ENCODE measurements around the gene WASF1. TPM values are rescaled to one million over a fixed set of nuclear protein-coding genes. Genes with fewer than 3 reads are reported as not detected.

The WASF1 gene
- total RNA-seq: 12.7 TPM

DNA sequence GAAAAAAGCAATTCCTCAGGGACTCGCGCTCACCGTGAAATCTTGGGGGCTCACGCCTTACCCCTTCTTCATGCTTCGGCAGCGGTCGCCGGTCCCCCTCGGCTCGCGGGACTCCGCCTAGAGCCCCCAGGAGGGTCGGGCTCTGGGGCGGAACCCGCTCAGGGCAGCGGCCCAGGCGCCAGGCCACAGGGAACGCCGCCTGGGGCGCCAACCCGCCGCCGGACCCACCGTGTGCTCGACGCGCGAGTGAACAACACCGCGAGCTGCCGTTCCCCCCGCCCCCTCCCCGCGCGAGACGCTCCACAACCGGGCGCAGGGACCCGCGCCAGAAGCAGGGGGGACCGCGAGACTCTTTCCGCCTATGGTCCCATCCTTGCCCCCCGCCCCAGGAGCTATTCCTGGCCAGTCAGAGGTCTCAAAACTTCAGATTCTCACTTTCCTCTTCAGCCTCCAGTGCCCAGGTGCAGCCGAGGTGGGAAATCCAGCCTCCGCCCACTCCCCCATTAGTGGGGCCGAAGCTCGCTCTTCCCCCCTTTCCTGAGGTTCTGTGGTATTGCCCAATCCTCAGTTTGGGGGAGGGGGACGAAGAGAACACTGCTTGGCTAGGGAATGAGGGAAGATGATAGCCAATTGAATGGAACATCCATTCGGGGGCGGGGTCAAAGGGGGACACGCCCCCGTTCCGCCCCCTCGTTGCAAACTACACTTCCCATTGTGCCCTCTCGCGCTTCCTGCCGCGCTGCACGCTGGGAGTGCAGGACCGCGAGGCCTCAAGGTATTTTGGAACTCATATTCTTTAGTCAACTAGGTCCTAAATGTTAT is at the start of gene WASF1:
TSS of gene WASF1 (minus strand) at position 265 of the 822 bp plus-strand sequence. CDS start 52,069 bp downstream, outside the sequence.
- peak; percentile 81 to 97 (median 95) for DNase-seq (ENCODE audit: low read depth in 2 of 3, low spot score in 2 of 3)

DNA sequence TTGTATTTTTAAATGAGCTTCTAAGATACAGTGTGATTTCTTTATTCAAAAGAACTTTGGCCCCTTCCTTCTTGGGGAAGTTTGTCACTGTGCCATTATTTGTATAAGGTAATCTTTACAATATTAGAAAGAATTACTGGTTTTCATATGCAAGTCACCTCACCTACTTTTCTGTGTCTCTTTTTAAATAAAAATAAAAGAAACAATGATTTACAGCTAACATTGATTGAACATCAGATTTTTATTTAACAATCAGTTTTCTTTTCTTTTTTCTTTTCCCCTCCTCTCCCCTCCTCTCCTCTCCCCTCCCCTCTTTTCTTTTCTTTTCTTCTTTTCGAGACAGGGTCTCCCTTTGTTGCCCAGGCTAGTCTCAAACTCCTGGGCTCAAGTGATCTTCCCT is 46.8 kb upstream of the WASF1 start:
- no peak for DNase-seq (ENCODE audit: low read depth in 2 of 3, low spot score in 2 of 3)

DNA sequence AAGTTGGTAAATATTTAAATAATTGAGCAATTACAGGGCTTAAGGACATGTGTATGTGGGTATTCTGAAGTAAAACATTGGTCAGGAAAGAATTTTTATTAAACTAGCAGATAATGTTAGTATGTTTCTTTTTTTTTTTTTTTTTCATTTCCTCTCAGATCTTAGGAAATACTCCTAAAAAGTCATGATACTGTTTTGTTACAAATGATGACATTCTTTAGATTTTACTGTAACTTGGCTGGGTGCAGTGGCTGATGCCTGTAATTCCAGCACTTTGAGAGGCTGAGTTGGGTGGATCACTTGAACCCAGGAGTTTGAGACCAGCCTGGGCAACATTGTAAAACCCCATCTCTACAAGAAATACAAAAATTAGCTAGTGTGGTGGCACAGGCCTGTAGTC is 42.3 kb upstream of the WASF1 start:
- no peak for DNase-seq (ENCODE audit: low read depth in 2 of 3, low spot score in 2 of 3)

- no peak for DNase-seq (ENCODE audit: low read depth in 2 of 3, low spot score in 2 of 3)
Observed at GRCh38 chr6:110217266-110217665, 37.8 kb upstream of the WASF1 start.

DNA sequence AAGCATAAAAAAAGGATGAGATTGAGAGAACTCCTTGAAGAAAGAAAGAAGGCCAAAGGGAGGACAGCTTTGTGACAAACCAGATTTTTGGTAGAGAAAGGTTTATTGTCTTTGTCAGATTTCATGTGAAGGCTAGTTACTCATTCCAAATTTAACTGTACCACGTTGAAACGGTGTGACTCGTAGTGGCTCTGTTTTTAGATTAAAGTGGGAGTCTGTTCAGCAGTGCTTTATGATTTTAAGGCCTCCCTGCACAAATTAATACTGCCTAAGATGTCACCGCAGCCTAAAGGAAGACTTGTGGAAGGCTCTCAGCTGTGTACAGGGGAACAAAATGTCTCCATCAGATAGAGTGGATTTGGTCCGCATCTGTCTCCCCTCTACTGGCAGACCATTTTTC is 36.7 kb upstream of the WASF1 start:
- no peak for DNase-seq (ENCODE audit: low read depth in 2 of 3, low spot score in 2 of 3)

DNA sequence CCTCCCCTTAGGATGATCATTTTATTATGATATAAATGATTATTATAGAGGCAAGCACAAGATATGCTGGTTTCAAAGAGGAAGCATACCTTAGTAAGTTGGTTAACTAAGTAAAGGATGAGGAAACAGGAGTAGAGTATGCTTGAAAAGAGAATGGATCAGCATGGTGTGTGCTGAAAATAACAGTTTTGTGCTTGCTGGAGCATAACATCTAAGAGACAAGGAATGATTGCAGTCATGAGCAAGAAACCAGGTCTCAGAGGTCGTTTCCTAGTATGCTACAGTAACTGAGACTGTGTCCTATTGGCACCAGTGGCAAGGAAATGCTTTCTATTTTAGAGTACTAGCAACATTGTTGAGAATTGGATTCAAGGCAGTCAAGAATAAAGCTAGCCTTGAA is 34.9 kb upstream of the WASF1 start:
- DNase-seq (ENCODE audit: low read depth in 2 of 3, low spot score in 2 of 3): no peak

GRCh38 chr6:110211753-110212152 is 32.3 kb upstream of the WASF1 start:
- DNase-seq (ENCODE audit: low read depth in 2 of 3, low spot score in 2 of 3): no peak

DNA sequence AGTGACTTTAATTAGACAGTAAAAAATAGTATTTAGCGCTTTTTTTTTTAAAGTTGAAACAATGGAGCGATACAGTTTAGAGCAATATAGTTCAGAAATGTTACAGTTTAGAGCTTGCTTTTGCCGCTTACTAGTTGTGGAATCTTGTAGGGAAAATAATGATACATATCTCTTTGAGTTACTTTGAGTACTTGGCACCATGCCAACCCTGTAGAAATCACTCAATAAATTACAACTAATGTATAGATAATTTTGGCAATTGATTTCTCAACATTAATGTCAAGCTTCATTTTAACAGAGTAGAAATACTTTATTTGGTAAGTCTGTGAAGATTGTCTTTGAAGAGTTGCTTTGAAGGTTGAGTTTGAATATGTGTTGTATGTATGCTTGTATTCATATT is 28.2 kb upstream of the WASF1 start:
- DNase-seq (ENCODE audit: low read depth in 2 of 3, low spot score in 2 of 3): no peak

DNA sequence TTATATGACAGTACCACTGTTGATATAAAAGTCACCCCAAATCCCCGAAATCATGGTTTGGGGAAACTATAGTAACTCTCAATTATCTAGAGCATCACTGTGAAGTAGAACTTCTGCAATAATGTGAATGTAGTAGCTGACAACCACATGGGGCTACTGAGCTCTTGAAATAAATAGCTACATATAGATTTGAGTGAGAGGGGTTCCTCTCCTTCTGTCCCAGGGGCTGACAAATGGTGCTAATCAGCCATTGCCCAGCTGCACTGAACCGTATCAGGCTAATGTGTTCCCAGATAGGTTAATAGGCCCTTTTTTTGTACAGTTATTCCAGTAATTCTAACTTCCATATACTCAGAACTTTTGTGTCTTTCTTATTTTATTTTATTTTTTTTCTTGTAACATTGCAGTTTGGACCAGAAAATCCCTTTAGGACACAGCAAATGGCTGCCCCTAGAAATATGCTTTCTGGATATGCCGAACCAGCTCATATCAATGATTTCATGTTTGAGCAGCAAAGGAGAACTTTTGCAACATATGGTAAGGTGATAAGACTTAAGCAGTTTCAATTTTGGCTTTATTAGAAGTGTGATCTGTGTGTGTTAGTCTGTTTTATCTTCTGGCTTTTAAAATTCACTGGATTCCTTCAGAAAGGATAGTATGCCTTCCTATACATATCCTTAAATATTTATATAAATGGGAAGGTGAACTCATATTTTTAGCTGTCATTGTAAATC is 21.8 kb upstream of the WASF1 start:
- no peak for DNase-seq (ENCODE audit: low read depth in 2 of 3, low spot score in 2 of 3)

DNA sequence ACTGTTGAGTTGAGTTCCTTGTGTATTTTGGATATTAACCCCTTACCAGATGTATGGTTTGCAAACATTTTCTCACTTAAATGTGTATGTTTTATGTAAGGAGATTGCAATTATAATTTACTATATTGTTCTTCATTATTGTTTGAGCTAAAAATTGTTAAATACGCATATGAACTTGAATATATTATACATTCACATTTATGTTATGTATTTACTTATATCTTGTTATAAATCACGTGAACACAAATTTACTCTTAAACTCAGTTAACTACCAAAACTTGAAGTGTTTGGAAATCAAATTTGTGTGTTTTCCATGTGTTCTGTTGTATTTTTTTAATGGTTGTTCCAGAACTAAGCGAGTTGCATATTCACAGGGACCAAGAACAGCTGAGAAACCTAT is 19.1 kb upstream of the WASF1 start:
- DNase-seq (ENCODE audit: low read depth in 2 of 3, low spot score in 2 of 3): no peak

DNA sequence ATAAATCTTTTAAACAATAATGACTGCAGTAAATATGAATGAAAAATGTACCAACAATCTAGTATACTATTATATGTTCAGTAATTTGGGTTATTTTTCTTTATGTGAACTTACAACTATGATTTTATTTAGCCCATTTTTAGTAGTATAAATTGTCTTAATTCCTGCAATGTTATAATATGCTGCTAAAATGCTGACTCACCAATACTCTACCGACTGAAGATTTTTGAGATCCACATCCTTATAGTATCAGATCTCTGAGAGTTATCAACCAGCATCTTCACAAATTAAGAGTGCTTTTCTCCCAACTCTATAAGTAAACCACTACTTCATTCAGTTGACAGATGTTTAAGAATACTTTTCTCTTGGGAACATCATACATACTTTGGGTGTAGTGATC is 17.4 kb upstream of the WASF1 start:
- no peak for DNase-seq (ENCODE audit: low read depth in 2 of 3, low spot score in 2 of 3)

- DNase-seq (ENCODE audit: low read depth in 2 of 3, low spot score in 2 of 3): no peak
Observed at GRCh38 chr6:110195639-110196038, 16.2 kb upstream of the WASF1 start.

GRCh38 chr6:110191477-110191876 is 12.0 kb upstream of the WASF1 start:
- no peak for DNase-seq (ENCODE audit: low read depth in 2 of 3, low spot score in 2 of 3)

- no peak for DNase-seq (ENCODE audit: low read depth in 2 of 3, low spot score in 2 of 3)
Observed at GRCh38 chr6:110190726-110191125, 11.3 kb upstream of the WASF1 start.

DNA sequence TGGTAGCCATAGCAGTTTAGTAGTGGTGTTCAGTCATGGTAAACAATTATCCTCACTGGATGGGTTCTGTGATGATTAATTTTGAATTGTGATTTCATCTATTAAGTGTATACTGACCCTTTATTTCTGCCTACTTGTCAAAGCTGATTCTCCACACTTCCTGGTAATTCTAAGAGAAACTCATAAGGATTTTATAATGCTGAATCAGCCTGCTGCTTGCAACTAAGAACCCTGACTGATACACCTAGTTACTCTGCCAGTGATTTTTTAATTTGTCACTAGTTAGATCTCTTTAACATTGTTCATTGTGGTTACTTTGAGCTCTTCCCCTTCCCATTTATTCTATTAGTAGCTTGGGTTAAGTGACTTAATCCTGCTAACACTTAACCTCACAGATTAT is 9.3 kb upstream of the WASF1 start:
- no peak for DNase-seq (ENCODE audit: low read depth in 2 of 3, low spot score in 2 of 3)

- no peak for DNase-seq (ENCODE audit: low read depth in 2 of 3, low spot score in 2 of 3)
Observed at GRCh38 chr6:110185879-110186278, 6.4 kb upstream of the WASF1 start.

- no peak for DNase-seq (ENCODE audit: low read depth in 2 of 3, low spot score in 2 of 3)
Observed at GRCh38 chr6:110183292-110183885, 3.9 kb upstream of the WASF1 start.

DNA sequence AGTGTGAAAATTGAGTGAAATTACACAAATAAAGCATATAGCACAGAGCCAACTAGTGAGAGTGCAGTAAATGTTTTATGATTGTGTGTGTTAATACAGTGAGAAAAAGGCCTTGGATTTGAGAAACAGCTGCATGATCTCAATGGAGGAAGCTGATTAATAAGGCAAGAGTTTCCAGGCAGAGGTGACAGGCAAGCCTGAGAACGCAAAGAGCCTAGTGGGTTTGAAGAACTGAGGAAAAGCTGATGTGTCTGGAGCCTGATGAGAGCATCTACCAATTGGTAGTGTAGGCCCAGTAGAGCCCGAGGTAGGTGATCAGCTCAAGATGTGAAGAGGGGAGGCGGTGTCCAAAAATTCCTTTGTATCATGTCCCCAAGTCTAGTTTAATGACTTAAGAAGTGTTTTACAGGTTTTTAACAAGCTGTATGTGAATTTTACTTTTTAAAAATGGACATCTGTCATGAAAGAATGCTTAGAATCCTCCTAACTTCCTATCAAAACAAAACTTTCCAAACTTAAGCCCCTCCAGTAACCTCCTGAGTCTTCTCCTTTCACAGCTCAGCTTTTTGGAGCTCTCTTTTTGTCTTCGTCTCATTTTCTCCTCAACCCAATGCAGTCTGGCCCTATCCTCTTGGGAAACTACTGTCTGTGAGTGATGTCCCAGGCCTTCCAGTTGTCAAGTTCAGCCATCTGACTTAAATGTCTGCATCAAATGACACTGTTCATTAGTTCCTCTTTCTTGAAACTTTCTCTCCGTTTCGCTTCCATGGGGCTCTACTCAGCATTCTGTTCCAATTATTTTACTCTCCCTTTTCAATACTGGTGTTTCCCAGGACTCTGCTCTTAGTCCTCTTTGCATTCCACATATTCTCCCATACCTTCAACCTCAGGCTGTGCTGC is 1.9 kb upstream of the WASF1 start:
- DNase-seq (ENCODE audit: low read depth in 2 of 3, low spot score in 2 of 3): peak in 2 of 3 donors; percentile 22 to 54

DNA sequence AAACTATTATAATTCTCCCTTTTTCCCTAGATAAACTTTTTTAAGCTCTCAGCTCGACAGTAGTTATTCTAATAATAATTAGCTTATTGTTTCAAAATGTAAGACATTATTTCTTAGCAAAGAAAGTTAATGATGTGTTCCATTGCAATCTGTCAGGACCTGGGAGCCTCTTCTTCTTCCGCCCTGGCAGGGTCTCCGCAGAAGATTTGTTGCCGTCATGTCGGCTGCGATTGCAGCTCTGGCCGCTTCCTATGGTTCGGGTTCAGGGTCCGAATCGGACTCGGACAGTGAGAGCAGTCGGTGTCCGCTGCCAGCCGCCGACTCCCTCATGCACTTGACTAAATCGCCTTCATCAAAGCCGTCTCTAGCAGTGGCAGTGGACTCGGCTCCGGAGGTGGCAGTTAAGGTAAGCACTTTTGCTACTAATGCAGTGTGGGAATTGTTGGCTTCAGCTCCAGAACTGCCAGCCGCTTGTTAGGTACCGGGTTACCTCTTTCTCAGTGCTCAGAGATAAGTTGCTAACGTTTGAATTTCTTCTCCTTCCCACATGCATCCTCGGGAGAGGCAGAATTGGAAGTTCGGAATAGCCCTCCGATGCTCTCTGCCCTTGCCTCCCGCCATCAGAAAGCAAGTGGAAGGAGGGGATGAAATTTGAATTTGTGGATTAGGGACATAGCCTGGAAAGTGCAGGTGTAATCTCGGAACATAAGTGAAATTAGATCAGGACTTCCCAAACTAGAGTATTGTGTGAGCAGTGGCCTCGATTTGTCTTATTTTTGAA is 948 bp upstream of the WASF1 start, which contains the start of gene CDC40:
TSS of gene CDC40 (plus strand) at position 200 of the 781 bp plus-strand sequence. CDS start at position 218, 18 bp downstream.
- peak in 2 of 3 donors; percentile 4 to 41 for DNase-seq (ENCODE audit: low read depth in 2 of 3, low spot score in 2 of 3)
